ENCODE measurements around the gene CYP2E1. TPM values are rescaled to one million over a fixed set of nuclear protein-coding genes. Genes with fewer than 3 reads are reported as not detected.
"Not testable (repeated sequence)": the region's sequence is repeated elsewhere in the genome, so short reads cannot be mapped to it uniquely, and the experiment has no call there.

Gene CYP2E1
- not detected in 2 replicates for total RNA-seq (2014; rRNA removed; shearing (Covaris generic); ENCODE audit: low replicate concordance)

- DNase-seq (ENCODE audit: low read depth) = no peak
- in situ Hi-C loops (cut with HindIII; ENCODE audit: low pct_unique_long_range_greater_than_20kb, low sequenced_read_pairs) = no loop called here
Observed at GRCh38 chr10:133526957-133527588, at the start of gene CYP2E1. CYP2E1 (plus strand) TSS chr10:133527363; CDS start chr10:133527396, 33 bp downstream.

- in situ Hi-C loops (cut with HindIII; ENCODE audit: low pct_unique_long_range_greater_than_20kb, low sequenced_read_pairs) = no loop called here
- DNase-seq (ENCODE audit: low read depth) = no peak
Observed at GRCh38 chr10:133481086-133481643, 46.0 kb upstream of the CYP2E1 start.

- in situ Hi-C loops (cut with HindIII; ENCODE audit: low pct_unique_long_range_greater_than_20kb, low sequenced_read_pairs) = no loop called here
- DNase-seq (ENCODE audit: low read depth) = no peak
Observed at GRCh38 chr10:133481657-133482056, 45.5 kb upstream of the CYP2E1 start.

GRCh38 chr10:133484818-133485217 lies 42.3 kb upstream of the CYP2E1 start:
- in situ Hi-C loops (cut with HindIII; ENCODE audit: low pct_unique_long_range_greater_than_20kb, low sequenced_read_pairs) = no loop called here
- DNase-seq (ENCODE audit: low read depth) = peak; percentile 5

GRCh38 chr10:133487085-133487484 lies 40.1 kb upstream of the CYP2E1 start:
- in situ Hi-C loops (cut with HindIII; ENCODE audit: low pct_unique_long_range_greater_than_20kb, low sequenced_read_pairs) = no loop called here
- DNase-seq (ENCODE audit: low read depth) = no peak

- DNase-seq (ENCODE audit: low read depth) = no peak
- in situ Hi-C loops (cut with HindIII; ENCODE audit: low pct_unique_long_range_greater_than_20kb, low sequenced_read_pairs) = no loop called here
Observed at GRCh38 chr10:133488354-133488753, 38.8 kb upstream of the CYP2E1 start.

GRCh38 chr10:133489816-133490588 lies 37.2 kb upstream of the CYP2E1 start:
- no peak for DNase-seq (ENCODE audit: low read depth)
- in situ Hi-C loops (cut with HindIII; ENCODE audit: low pct_unique_long_range_greater_than_20kb, low sequenced_read_pairs) = no loop called here

GRCh38 chr10:133493562-133493961 lies 33.6 kb upstream of the CYP2E1 start:
- in situ Hi-C loops (cut with HindIII; ENCODE audit: low pct_unique_long_range_greater_than_20kb, low sequenced_read_pairs); DNase-seq (ENCODE audit: low read depth): not testable (repeated sequence)

- in situ Hi-C loops (cut with HindIII; ENCODE audit: low pct_unique_long_range_greater_than_20kb, low sequenced_read_pairs); DNase-seq (ENCODE audit: low read depth): not testable (repeated sequence)
Observed at GRCh38 chr10:133497363-133497762, 29.8 kb upstream of the CYP2E1 start.

- DNase-seq (ENCODE audit: low read depth); in situ Hi-C loops (cut with HindIII; ENCODE audit: low pct_unique_long_range_greater_than_20kb, low sequenced_read_pairs): not testable (repeated sequence)
Observed at GRCh38 chr10:133499176-133499575, 28.0 kb upstream of the CYP2E1 start.

GRCh38 chr10:133500897-133501296 lies 26.3 kb upstream of the CYP2E1 start:
- DNase-seq (ENCODE audit: low read depth); in situ Hi-C loops (cut with HindIII; ENCODE audit: low pct_unique_long_range_greater_than_20kb, low sequenced_read_pairs): not testable (repeated sequence)

GRCh38 chr10:133509700-133510099 lies 17.5 kb upstream of the CYP2E1 start:
- no peak for DNase-seq (ENCODE audit: low read depth)

GRCh38 chr10:133511408-133511807 lies 15.8 kb upstream of the CYP2E1 start:
- no peak for DNase-seq (ENCODE audit: low read depth)
- in situ Hi-C loops (cut with HindIII; ENCODE audit: low pct_unique_long_range_greater_than_20kb, low sequenced_read_pairs) = no loop called here

More at GRCh38 chr10:133509700-133510099, 17.5 kb upstream of the CYP2E1 start:
- in situ Hi-C loops (cut with HindIII; ENCODE audit: low pct_unique_long_range_greater_than_20kb, low sequenced_read_pairs) = no loop called here

GRCh38 chr10:133511907-133512528 lies 15.1 kb upstream of the CYP2E1 start:
- in situ Hi-C loops (cut with HindIII; ENCODE audit: low pct_unique_long_range_greater_than_20kb, low sequenced_read_pairs) = no loop called here
- no peak for DNase-seq (ENCODE audit: low read depth)

- in situ Hi-C loops (cut with HindIII; ENCODE audit: low pct_unique_long_range_greater_than_20kb, low sequenced_read_pairs) = no loop called here
- DNase-seq (ENCODE audit: low read depth) = no peak
Observed at GRCh38 chr10:133515471-133515870, 11.7 kb upstream of the CYP2E1 start.

- DNase-seq (ENCODE audit: low read depth) = no peak
- in situ Hi-C loops (cut with HindIII; ENCODE audit: low pct_unique_long_range_greater_than_20kb, low sequenced_read_pairs) = no loop called here
Observed at GRCh38 chr10:133516057-133516456, 11.1 kb upstream of the CYP2E1 start.

- DNase-seq (ENCODE audit: low read depth); in situ Hi-C loops (cut with HindIII; ENCODE audit: low pct_unique_long_range_greater_than_20kb, low sequenced_read_pairs): not testable (repeated sequence)
Observed at GRCh38 chr10:133518517-133518916, 8.6 kb upstream of the CYP2E1 start.

GRCh38 chr10:133520193-133520738 lies 6.9 kb upstream of the CYP2E1 start:
- peak; percentile 82 for DNase-seq (ENCODE audit: low read depth)

More at GRCh38 chr10:133520193-133520738, 6.9 kb upstream of the CYP2E1 start:
- in situ Hi-C loops (cut with HindIII; ENCODE audit: low pct_unique_long_range_greater_than_20kb, low sequenced_read_pairs) = no loop called here

Measured in Caki2 (cell line).